Mesenchymal stem cell (in vitro differentiated cells and primary cell): ENCODE data around the gene LSP1.

ENCODE experiments used
- DNase-seq: peaks from one replicate; pipeline ENCODE4 v3.0.0-alpha.2; 2013
- H2AFZ ChIP-seq: one replicate; pipeline ENCODE4 v1.6.1; 2013; ENCODE audit warnings: low read depth, mild to moderate bottlenecking, control low read depth, inconsistent platforms, low read length, moderate library complexity
- H2AK5ac ChIP-seq: 2 replicates; pipeline ENCODE4 v1.6.1; 2013; ENCODE audit warnings: low read length, moderate library complexity, mild to moderate bottlenecking, inconsistent platforms; ENCODE audit not compliant: severe bottlenecking
- H2BK120ac ChIP-seq: one replicate; pipeline ENCODE4 v1.6.1; 2013; ENCODE audit warnings: low read depth, mild to moderate bottlenecking, inconsistent platforms, low read length, moderate library complexity
- H2BK12ac ChIP-seq, 2 experiments: one replicate each; pipeline ENCODE4 v1.6.1; 2013; ENCODE audit warnings: inconsistent platforms in 2 of 2, low read length in 2 of 2, mild to moderate bottlenecking in 2 of 2, moderate library complexity in 2 of 2, control low read depth in 1 of 2
- H2BK15ac ChIP-seq: one replicate; pipeline ENCODE4 v1.6.1; 2013; ENCODE audit warnings: mild to moderate bottlenecking, low read depth, inconsistent platforms; ENCODE audit not compliant: poor library complexity, severe bottlenecking
- H2BK5ac ChIP-seq: 2 replicates; pipeline ENCODE4 v1.6.1; 2013; ENCODE audit warnings: low read depth, mild to moderate bottlenecking, low read length, control low read depth, inconsistent platforms; ENCODE audit not compliant: poor library complexity, severe bottlenecking
- H3K14ac ChIP-seq, 2 experiments: one replicate each; pipeline ENCODE4 v1.6.1; 2013; ENCODE audit warnings: inconsistent platforms in 2 of 2, low read length in 2 of 2, control low read depth in 1 of 2, mild to moderate bottlenecking in 1 of 2, moderate library complexity in 1 of 2
- H3K18ac ChIP-seq, 2 experiments: one replicate each; pipeline ENCODE4 v1.6.1; 2013; ENCODE audit warnings: inconsistent platforms in 2 of 2, low read length in 2 of 2, control low read depth in 1 of 2, low read depth in 1 of 2, mild to moderate bottlenecking in 1 of 2
- H3K23ac ChIP-seq, 2 experiments: one replicate each; pipeline ENCODE4 v1.6.1; 2013; ENCODE audit warnings: inconsistent platforms in 2 of 2, low read length in 2 of 2, mild to moderate bottlenecking in 2 of 2, moderate library complexity in 2 of 2, control low read depth in 1 of 2
- H3K27ac ChIP-seq: 2 replicates; pipeline ENCODE4 v1.5.1; 2013; ENCODE audit warnings: mild to moderate bottlenecking, moderate library complexity, low read length, control low read depth, inconsistent platforms; ENCODE audit not compliant: poor library complexity, severe bottlenecking
- H3K27me3 ChIP-seq, 2 experiments: 2 replicates each; pipeline versions ENCODE4 v1.6.1 to v1.7.0; 2013; ENCODE audit warnings: low read length in 2 of 2, mild to moderate bottlenecking in 2 of 2, moderate library complexity in 2 of 2, control low read depth in 1 of 2, inconsistent platforms in 1 of 2; ENCODE audit not compliant: control insufficient read depth in 1 of 2, insufficient read depth in 1 of 2
- H3K36me3 ChIP-seq, 2 experiments: 2 replicates each; pipeline versions ENCODE4 v1.6.1 to v1.7.0; 2013; ENCODE audit warnings: low read length in 2 of 2, control low read depth in 1 of 2, inconsistent platforms in 1 of 2, low read depth in 1 of 2, mild to moderate bottlenecking in 1 of 2; ENCODE audit not compliant: insufficient read depth in 2 of 2, control insufficient read depth in 1 of 2
- H3K4ac ChIP-seq, 2 experiments: one replicate each; pipeline ENCODE4 v1.6.1; 2013; ENCODE audit warnings: inconsistent platforms in 2 of 2, low read length in 2 of 2, mild to moderate bottlenecking in 2 of 2, moderate library complexity in 2 of 2, control low read depth in 1 of 2, low read depth in 1 of 2
- H3K4me1 ChIP-seq: 2 replicates; pipeline ENCODE4 v1.6.1; 2013; ENCODE audit warnings: low read depth, low read length, control low read depth; ENCODE audit not compliant: control insufficient read depth, insufficient read depth
- H3K4me2 ChIP-seq: 2 replicates; pipeline ENCODE4 v1.6.1; 2013; ENCODE audit warnings: low read length, mild to moderate bottlenecking, inconsistent platforms; ENCODE audit not compliant: poor library complexity, severe bottlenecking
- H3K4me3 ChIP-seq, 2 experiments: 2 replicates each; pipeline versions ENCODE4 v1.5.1 to v1.7.0; 2013; ENCODE audit warnings: low read length in 2 of 2, mild to moderate bottlenecking in 2 of 2, control low read depth in 1 of 2, low read depth in 1 of 2; ENCODE audit not compliant: insufficient read depth in 1 of 2
- H3K79me1 ChIP-seq: replicated peaks from 2 replicates; pipeline ENCODE4 v1.6.1; 2013; ENCODE audit warnings: mild to moderate bottlenecking, control low read depth, low read length, inconsistent platforms; ENCODE audit not compliant: poor library complexity, severe bottlenecking
- H3K9ac ChIP-seq: 2 replicates; pipeline ENCODE4 v1.7.0; 2013; ENCODE audit warnings: mild to moderate bottlenecking, low read length, moderate library complexity
- H3K9me3 ChIP-seq: 2 replicates; pipeline ENCODE4 v1.7.0; 2013; ENCODE audit warnings: mild to moderate bottlenecking, low read length; ENCODE audit not compliant: control insufficient read depth
- H4K8ac ChIP-seq: one replicate; pipeline ENCODE4 v1.6.1; 2013; ENCODE audit warnings: inconsistent platforms, mild to moderate bottlenecking, low read length, moderate library complexity
- H4K91ac ChIP-seq: one replicate; pipeline ENCODE4 v1.6.1; 2013; ENCODE audit warnings: mild to moderate bottlenecking, low read length, inconsistent platforms
- WGBS: methylation state at CpG from one replicate; pipeline ENCODE4 v1.1.7; 2013; ENCODE audit warnings: mixed read lengths; 5-methylcytosine and 5-hydroxymethylcytosine counted together

LSP1 gene

DNA sequence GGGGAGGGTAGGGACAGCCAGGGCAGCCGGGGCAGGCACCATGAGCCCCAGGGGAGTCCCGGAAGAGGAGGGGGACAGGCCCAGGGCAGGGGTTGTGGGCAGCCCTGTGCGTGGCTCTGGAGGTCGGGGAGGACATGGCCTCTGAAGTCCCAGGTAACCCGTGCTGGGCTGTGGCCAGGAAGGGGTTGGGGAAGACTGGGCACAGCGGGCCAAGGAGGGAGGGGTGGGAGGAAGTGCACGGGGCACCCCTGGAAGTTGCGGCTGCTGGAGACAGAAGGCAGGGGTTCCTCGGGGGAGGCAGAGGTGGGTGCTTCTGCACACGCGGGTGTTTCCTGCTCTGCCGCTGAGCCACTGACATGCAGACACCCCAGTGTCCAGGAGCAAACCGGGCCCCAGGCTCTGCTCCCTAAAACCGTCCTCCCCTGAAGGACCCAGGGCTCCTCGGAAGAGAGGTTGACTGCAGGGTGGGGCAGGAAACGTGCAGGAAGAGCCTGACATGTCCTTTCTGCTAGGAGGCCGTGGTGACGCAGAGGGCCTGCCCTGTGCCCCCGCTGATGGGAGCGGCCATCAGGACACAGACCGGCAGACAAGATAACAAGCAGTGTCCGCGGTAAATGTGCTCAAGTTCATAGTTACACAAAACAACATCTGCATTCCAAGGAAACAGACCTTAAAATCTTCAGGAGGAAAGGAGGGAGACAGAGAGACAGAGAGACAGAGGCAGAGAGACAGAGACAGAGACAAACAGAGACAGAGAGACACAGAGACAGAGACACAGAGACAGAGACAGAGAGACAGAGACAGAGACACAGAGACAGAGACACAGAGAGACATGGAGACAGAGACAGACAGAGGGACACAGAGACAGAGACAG, 8.4 kb upstream of the LSP1 start:
- Histone ChIP-seq H3K9me3 (no peaks in the 10 kb centered on the region), H3K36me3 (no peaks in the 10 kb centered on the region), H2BK12ac (peak overlapping the region; percentile 61 to 96), H3K18ac (peak overlapping the region; percentile 7 to 71), H3K27ac (no peak overlapping the region), H3K4me3 (no peak overlapping the region), H2BK5ac (no peak overlapping the region), H3K4me2 (no peak overlapping the region), H3K79me1 (no peaks in the 10 kb centered on the region), H2BK120ac (peak overlapping the region; percentile 55), H2AK5ac (no peak overlapping the region), H3K14ac (peak overlapping the region in 1 of 2 experiments; percentile 69), H3K27me3 (peaks cover 8 to 14% of the 10 kb centered on the region in 2 experiments), H4K91ac (peak overlapping the region; percentile 87), H3K4ac (peak overlapping the region; percentile 7 to 13), H4K8ac (peak overlapping the region; percentile 86), H2BK15ac (peak overlapping the region; percentile 45), H3K23ac (no peak overlapping the region), H2AFZ (peak overlapping the region; percentile 49), H3K9ac (peak overlapping the region; percentile 30), H3K4me1 (peaks cover 10% of the 10 kb centered on the region)
- DNase-seq = peak; percentile 44
- WGBS = 66% methylated on average over 18 of the region's 23 CpGs

GRCh38 chr11:1845095-1845429, 7.8 kb upstream of the LSP1 start:
- no peak overlapping the region for H2AK5ac ChIP-seq

DNA sequence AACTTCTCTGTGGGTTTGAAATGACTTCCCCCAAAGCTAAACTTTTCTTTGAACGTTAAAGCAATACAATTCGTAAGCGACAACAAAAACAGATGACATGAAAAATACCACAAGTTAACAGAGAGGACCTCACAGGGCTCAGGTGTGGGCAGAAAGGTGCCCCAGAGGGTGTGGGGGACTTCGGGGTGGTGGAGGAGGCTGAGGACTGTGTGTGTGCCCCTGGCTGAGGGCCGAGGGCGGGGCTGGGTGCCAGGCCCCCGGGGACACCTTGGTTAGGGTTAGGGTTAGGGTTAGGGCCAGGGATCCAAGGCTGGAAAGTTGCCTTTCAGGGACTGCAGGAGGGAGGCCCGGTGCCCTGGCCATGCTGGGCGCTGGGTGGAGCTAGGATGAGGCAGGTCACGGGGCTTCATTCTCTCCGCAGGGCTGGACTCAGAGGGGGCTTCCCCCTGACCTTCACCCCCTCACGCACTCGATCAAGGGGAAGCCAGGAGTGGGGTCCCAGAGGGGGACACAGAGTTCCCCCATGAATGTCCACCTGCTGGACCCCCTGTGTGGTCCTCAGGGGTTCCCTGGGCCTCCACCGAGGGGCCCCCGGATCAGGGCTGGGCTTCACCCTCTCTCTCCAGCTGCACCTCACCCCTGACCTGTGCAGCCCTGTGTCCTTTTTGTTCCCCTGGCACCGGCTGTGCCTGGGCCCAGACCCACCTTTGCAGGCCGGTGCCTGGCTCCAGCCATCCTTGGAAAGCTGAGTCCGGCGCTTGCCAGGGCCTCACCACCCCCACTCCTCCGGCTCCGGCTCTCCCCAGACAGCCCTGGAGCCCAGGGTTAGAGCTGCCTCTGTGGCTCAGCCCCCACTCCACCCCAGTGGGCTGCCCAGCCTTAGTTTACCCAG, 7.1 kb upstream of the LSP1 start:
- no peak overlapping the region for H3K4me3 ChIP-seq
- 92% methylated on average over 19 of the region's 21 CpGs for WGBS
- no peak overlapping the region for H2AFZ ChIP-seq
- peak overlapping the region; percentile 56 to 88 for H2BK12ac ChIP-seq
- H3K9ac ChIP-seq = no peak overlapping the region
- H3K79me1 ChIP-seq = no peaks in the 10 kb centered on the region
- H3K18ac ChIP-seq = peak overlapping the region in 1 of 2 experiments; percentile 60
- H2AK5ac ChIP-seq = no peak overlapping the region
- H4K8ac ChIP-seq = no peak overlapping the region
- H3K4me1 ChIP-seq = peaks cover 14% of the 10 kb centered on the region
- no peak overlapping the region for H3K4me2 ChIP-seq
- H3K36me3 ChIP-seq = no peaks in the 10 kb centered on the region
- H4K91ac ChIP-seq = peak overlapping the region; percentile 72
- peak overlapping the region; percentile 15 for H2BK5ac ChIP-seq
- H3K27me3 ChIP-seq = peaks cover 8 to 17% of the 10 kb centered on the region in 2 experiments
- DNase-seq = no peak
- peak overlapping the region; percentile 73 for H2BK120ac ChIP-seq
- no peaks in the 10 kb centered on the region for H3K9me3 ChIP-seq
- H3K27ac ChIP-seq = no peak overlapping the region
- H3K4ac ChIP-seq = peak overlapping the region; percentile 12 to 54
- peak overlapping the region; percentile 26 for H2BK15ac ChIP-seq
- no peak overlapping the region for H3K23ac ChIP-seq
- H3K14ac ChIP-seq = no peak overlapping the region

More at GRCh38 chr11:1845095-1845429, 7.8 kb upstream of the LSP1 start:
- Histone ChIP-seq H3K18ac (peak overlapping the region in 1 of 2 experiments; percentile 81), H3K27me3 (peaks cover 8 to 17% of the 10 kb centered on the region in 2 experiments), H3K4me2 (no peak overlapping the region), H3K4me1 (peaks cover 10% of the 10 kb centered on the region), H3K23ac (peak overlapping the region in 1 of 2 experiments; percentile 6), H3K4ac (peak overlapping the region; percentile 7 to 62), H3K9ac (peak overlapping the region; percentile 30), H3K9me3 (no peaks in the 10 kb centered on the region), H2BK15ac (peak overlapping the region; percentile 30), H2AFZ (peak overlapping the region; percentile 47), H4K91ac (peak overlapping the region; percentile 20), H3K36me3 (no peaks in the 10 kb centered on the region), H3K4me3 (no peak overlapping the region), H2BK120ac (no peak overlapping the region), H2BK12ac (peak overlapping the region; percentile 79 to 96), H2BK5ac (no peak overlapping the region), H3K14ac (peak overlapping the region in 1 of 2 experiments; percentile 5), H3K79me1 (no peaks in the 10 kb centered on the region), H3K27ac (no peak overlapping the region), H4K8ac (peak overlapping the region; percentile 76)
- no peak for DNase-seq
- 59% methylated on average over 1 of the region's 1 CpG for WGBS
